Liver (tissue), 9 donors: ENCODE data around the gene MDGA2. TPM values are rescaled to one million over a fixed set of nuclear protein-coding genes. Genes with fewer than 3 reads are reported as not detected.

ENCODE experiments used
- DNase-seq: peaks from one replicate; pipeline ENCODE4 v3.0.0-alpha.2; 2017; ENCODE audit warnings: low spot score
- H3K27ac ChIP-seq, 2 donors: one replicate each; pipeline ENCODE4 v1.7.0; 2013; ENCODE audit warnings: inconsistent platforms in 2 of 2, low read length in 2 of 2, control low read depth in 1 of 2, low read depth in 1 of 2, mild to moderate bottlenecking in 1 of 2
- H3K27me3 ChIP-seq, 4 donors: one replicate each; pipeline versions ENCODE4 v1.6.1 to v1.7.0; 2013; ENCODE audit warnings: low read length in 3 of 4, inconsistent platforms in 1 of 4, mild to moderate bottlenecking in 1 of 4, moderate library complexity in 1 of 4; ENCODE audit not compliant: control insufficient read depth in 4 of 4, insufficient read depth in 4 of 4
- H3K36me3 ChIP-seq, 4 donors: one replicate each; pipeline versions ENCODE4 v1.6.1 to v1.7.0; 2013; ENCODE audit warnings: low read length in 3 of 4, mild to moderate bottlenecking in 3 of 4, low read depth in 1 of 4, moderate library complexity in 1 of 4; ENCODE audit not compliant: control insufficient read depth in 4 of 4, insufficient read depth in 3 of 4
- H3K4me1 ChIP-seq, 4 donors: one replicate each; pipeline versions ENCODE4 v1.6.1 to v1.7.0; 2013; ENCODE audit warnings: low read length in 3 of 4, mild to moderate bottlenecking in 3 of 4, moderate library complexity in 1 of 4; ENCODE audit not compliant: control insufficient read depth in 4 of 4, insufficient read depth in 4 of 4
- H3K4me3 ChIP-seq, 3 donors: one replicate each; pipeline versions ENCODE4 v1.6.1 to v1.7.0; 2013; ENCODE audit warnings: low read length in 3 of 3, control low read depth in 1 of 3, low read depth in 1 of 3, mild to moderate bottlenecking in 1 of 3
- H3K9ac ChIP-seq, 2 donors: one replicate each; pipeline ENCODE4 v1.7.0; 2013; ENCODE audit warnings: low read length in 2 of 2, mild to moderate bottlenecking in 2 of 2, moderate library complexity in 2 of 2, control low read depth in 1 of 2, low read depth in 1 of 2
- H3K9me3 ChIP-seq, 4 donors: one replicate each; pipeline versions ENCODE4 v1.6.1 to v1.7.0; 2013; ENCODE audit warnings: low read length in 3 of 4; ENCODE audit not compliant: control insufficient read depth in 4 of 4
- ATF3 ChIP-seq: IDR thresholded peaks from 2 replicates; pipeline ENCODE4 v1.6.1; 2016; ENCODE audit warnings: antibody characterized with exemption
- CTCF ChIP-seq: fragments of 150-350 bp; IDR thresholded peaks from 2 replicates; pipeline ENCODE4 v1.5.1; 2017; ENCODE audit warnings: improper control_type of control experiment, low read depth, low read length; ENCODE audit not compliant: missing input control
- EGR1 ChIP-seq, 2 donors: IDR thresholded peaks; 2 replicates each; pipeline ENCODE4 v1.6.1; 2016 to 2018; ENCODE audit warnings: antibody characterized with exemption in 2 of 2, low read depth in 2 of 2
- FOXA1 ChIP-seq: IDR thresholded peaks from 2 replicates; pipeline ENCODE4 v1.6.1; 2016; ENCODE audit warnings: antibody characterized with exemption
- FOXA2 ChIP-seq: IDR thresholded peaks from 2 replicates; pipeline ENCODE4 v1.6.1; 2016; ENCODE audit warnings: antibody characterized with exemption
- GABPA ChIP-seq, 2 donors: IDR thresholded peaks in 1 of 2; conservative IDR thresholded peaks in 1 of 2; 2 replicates each; pipeline ENCODE4 v1.6.1; 2016; ENCODE audit warnings: antibody characterized with exemption in 2 of 2, mild to moderate bottlenecking in 1 of 2, moderate library complexity in 1 of 2
- HNF4A ChIP-seq, 2 donors: conservative IDR thresholded peaks; 2 replicates each; pipeline ENCODE4 v1.6.1; 2016; ENCODE audit warnings: antibody characterized with exemption in 2 of 2, mild to moderate bottlenecking in 2 of 2
- HNF4G ChIP-seq: IDR thresholded peaks from 2 replicates; pipeline ENCODE4 v1.6.1; 2016; ENCODE audit warnings: antibody characterized with exemption
- JUND ChIP-seq, 2 donors: IDR thresholded peaks; 2 replicates each; pipeline ENCODE4 v1.6.1; 2016; ENCODE audit warnings: antibody characterized with exemption in 2 of 2
- MAX ChIP-seq: IDR thresholded peaks from 2 replicates; pipeline ENCODE4 v1.6.1; 2016; ENCODE audit warnings: antibody characterized with exemption
- RAD21 ChIP-seq, 2 donors: IDR thresholded peaks; 2 replicates each; pipeline ENCODE4 v1.6.1; 2016; ENCODE audit warnings: antibody characterized with exemption in 2 of 2, mild to moderate bottlenecking in 2 of 2
- REST ChIP-seq: IDR thresholded peaks from 2 replicates; pipeline ENCODE4 v1.6.1; 2016; ENCODE audit warnings: antibody characterized with exemption, mild to moderate bottlenecking
- RXRA ChIP-seq, 2 donors: IDR thresholded peaks; 2 replicates each; pipeline ENCODE4 v1.6.1; 2017 to 2018; ENCODE audit warnings: antibody characterized with exemption in 2 of 2, mild to moderate bottlenecking in 1 of 2
- TAF1 ChIP-seq: conservative IDR thresholded peaks from 2 replicates; pipeline ENCODE4 v1.6.1; 2016; ENCODE audit warnings: antibody characterized with exemption, mild to moderate bottlenecking
- YY1 ChIP-seq: IDR thresholded peaks from 2 replicates; pipeline ENCODE4 v1.6.1; 2016; ENCODE audit warnings: antibody characterized with exemption, mild to moderate bottlenecking
- ZBTB33 ChIP-seq: IDR thresholded peaks from 2 replicates; pipeline ENCODE4 v1.6.1; 2016; ENCODE audit warnings: antibody characterized with exemption
- WGBS: extraction: QIAGEN DNeasy Blood & Tissue Kit; methylation state at CpG from one replicate; pipeline ENCODE4 v1.1.7; 2013; 5-methylcytosine and 5-hydroxymethylcytosine counted together
- polyA plus RNA-seq, 2 donors: library from polyadenylated mRNA; stranded (reverse) in 1 of 2; unstranded in 1 of 2; fragments of 200-250 nt in 1 of 2; fragments of >200 nt in 1 of 2; fragmentation: Nextera tagmentation in 1 of 2; extraction: Ambion mirVana in 1 of 2; gene quantifications; one replicate each; pipeline versions ENCODE4 v1.2.1 to v1.2.3, GENCODE V29; 2013 to 2015
- total RNA-seq, 2 donors: library from RNA; depleted of rRNA; stranded (reverse); fragments of >200 nt; gene quantifications; one replicate each; pipeline ENCODE4 v1.2.3, GENCODE V29; 2014
- donor health status: healthy.
- donor health status: healthy.
- donor health status: healthy.
- donor health status: healthy.
- donor health status: healthy.

Gene MDGA2
- total and polyA plus RNA-seq, 4 donors = 0.05 to 0.33 (median 0.19) TPM

GRCh38 chr14:47346849-47347248 is 328.6 kb downstream of the MDGA2 start (continued):
- TF ChIP-seq CTCF = no peak
- TF ChIP-seq JUND (IDR thresholded peaks at IDR 0.05) = no peak
- TF ChIP-seq EGR1 (IDR thresholded peaks at IDR 0.05; ENCODE audit: low read depth in 2 of 2) = no peak
- TF ChIP-seq ZBTB33 = no peak

GRCh38 chr14:47345016-47345415 is 330.4 kb downstream of the MDGA2 start:
- Histone ChIP-seq H3K27me3 (peaks cover 0 to 5% (median 0%) of the 10 kb centered on the region in 4 donors), H3K9me3 (no peaks in the 10 kb centered on the region), H3K4me3 (no peak overlapping the region), H3K36me3 (no peaks in the 10 kb centered on the region), H3K9ac (no peak overlapping the region), H3K4me1 (no peaks in the 10 kb centered on the region), H3K27ac (no peak overlapping the region)
- TF ChIP-seq TAF1 (no peak), JUND (IDR thresholded peaks at IDR 0.05) (no peak), ATF3 (no peak), CTCF (no peak), REST (no peak), ZBTB33 (no peak), MAX (no peak), EGR1 (IDR thresholded peaks at IDR 0.05; ENCODE audit: low read depth in 2 of 2) (no peak), YY1 (no peak), GABPA (IDR thresholded peaks at IDR 0.05 in 1 of 2, conservative IDR thresholded peaks at IDR 0.05 in 1 of 2) (no peak), HNF4A (conservative IDR thresholded peaks at IDR 0.05) (no peak), HNF4G (no peak), RXRA (IDR thresholded peaks at IDR 0.05) (no peak), FOXA2 (no peak), FOXA1 (no peak), RAD21 (IDR thresholded peaks at IDR 0.05) (no peak)
- no peak for DNase-seq
- 82% methylated on average over 2 of the region's 2 CpGs for WGBS
